Stimulated activated CD4-positive, alpha-beta T cell treated with anti-CD3 and anti-CD28 coated beads, Interleukin-2, amount 100 ng/mL, for 24 hours (primary cell): ENCODE data around the gene P2RX3.

Experiments used
- DNase-seq, 2 donors: peaks; one replicate each; pipeline ENCODE4 v3.0.0-alpha.2; 2020

Gene P2RX3

DNA sequence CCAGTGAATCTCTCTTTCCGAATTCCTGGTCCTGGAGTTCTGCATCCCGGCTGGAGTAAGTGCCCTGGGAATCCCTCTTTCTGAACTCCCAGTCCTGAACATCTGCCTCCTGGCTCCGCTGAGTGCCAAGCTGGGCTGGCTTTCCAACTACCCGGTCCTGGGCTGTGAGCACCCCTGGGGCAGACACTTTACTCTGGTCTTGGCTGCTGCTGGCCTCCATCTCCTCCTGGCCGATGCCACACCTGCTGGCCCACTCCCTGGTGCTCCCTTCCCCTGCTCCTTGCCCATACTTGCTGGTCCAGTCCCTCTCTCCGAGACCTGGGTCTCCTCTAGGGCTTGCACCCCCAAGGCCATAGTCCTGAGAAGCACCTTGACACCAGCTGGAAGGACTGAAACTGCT is 28.1 kb upstream of the P2RX3 start:
- no peak for DNase-seq

DNA sequence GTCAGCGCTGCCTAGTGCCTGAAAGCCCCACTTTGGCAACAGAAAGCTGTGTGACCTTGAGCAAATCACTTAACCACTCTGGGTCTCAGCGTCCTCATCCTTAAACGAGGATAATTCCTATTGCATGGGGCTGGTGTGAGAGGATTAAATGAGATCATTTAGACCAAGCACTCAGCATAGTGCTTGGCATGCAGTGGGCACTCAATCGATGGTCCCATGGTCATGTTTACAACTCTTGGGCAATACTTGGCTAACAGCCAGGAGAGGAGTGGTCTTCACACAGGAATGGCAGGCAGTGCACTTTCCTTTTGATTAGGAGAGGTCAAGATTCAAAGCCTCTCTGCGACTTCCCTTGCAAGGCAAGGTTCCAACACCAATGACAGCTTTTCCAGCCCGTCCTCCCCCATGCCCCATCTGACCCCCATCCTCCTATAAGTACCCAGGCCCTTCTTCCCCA is 27.5 kb upstream of the P2RX3 start:
- DNase-seq, result no peak

DNA sequence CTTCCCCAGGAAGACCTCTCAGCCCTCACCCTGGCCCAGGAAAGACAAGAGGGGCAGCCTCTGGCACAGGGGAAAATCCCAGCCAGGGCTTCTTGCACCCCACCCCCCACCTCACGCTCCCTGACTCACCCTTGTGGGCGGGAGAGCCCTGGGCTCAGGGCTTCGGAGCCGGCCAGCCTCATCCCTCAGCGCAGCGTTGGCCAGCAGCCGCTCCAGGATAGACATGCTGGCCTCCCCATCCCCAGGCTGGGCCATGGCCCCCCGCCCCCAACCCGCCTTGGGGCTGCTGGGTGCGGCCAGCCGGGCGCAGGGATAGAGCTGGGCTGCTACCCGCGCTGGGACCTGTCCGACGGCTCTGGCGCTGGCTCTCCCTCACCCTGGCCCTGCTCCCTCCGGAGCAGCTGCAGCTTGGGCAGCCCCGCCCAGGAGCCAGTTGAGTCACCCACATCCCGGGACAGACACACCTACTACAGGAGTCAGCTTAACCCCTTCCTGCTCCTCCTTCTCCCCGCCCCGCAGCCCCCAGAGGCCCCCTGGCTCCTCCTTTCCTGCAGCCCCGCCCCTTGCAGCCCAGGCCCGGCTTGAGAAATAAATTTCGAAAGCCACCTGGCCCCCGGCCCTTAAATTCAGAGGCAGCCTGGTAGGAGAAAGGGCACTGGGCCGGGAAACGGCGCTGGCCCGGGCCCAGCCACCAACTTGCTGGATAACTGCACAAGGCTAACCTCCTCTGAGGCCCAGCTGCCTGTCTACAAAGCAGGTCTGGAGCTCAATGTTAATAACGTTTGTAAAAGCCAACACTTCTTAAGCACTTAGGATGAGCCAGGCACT is 26.8 kb upstream of the P2RX3 start:
- DNase-seq, result peak; percentile 63 to 84

DNA sequence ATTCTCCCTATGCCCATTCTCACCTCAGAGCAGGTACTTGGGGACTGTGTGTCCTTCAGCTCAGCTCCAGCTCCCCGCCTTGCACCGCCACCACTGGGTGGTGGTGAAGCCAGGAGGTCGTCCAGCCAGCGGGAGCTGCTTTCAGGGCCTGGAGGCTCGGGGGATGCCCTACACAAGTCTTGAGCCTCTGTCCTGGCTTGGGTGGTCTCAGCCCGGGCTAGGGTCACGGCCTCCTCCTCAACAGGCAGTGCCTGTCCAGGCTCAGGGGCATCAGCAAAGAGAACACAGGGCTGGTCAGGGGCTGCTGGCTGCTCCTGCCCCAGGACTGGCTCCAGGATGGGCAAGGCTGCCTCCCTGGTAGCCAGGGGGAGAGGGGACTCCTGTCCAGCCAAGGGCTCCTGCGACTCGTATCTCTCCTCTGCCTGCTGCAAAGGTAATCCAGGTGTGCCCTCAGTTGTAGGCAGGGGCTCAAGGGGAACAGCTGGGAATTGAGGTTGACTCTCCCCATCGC is 25.6 kb upstream of the P2RX3 start:
- no peak for DNase-seq

DNA sequence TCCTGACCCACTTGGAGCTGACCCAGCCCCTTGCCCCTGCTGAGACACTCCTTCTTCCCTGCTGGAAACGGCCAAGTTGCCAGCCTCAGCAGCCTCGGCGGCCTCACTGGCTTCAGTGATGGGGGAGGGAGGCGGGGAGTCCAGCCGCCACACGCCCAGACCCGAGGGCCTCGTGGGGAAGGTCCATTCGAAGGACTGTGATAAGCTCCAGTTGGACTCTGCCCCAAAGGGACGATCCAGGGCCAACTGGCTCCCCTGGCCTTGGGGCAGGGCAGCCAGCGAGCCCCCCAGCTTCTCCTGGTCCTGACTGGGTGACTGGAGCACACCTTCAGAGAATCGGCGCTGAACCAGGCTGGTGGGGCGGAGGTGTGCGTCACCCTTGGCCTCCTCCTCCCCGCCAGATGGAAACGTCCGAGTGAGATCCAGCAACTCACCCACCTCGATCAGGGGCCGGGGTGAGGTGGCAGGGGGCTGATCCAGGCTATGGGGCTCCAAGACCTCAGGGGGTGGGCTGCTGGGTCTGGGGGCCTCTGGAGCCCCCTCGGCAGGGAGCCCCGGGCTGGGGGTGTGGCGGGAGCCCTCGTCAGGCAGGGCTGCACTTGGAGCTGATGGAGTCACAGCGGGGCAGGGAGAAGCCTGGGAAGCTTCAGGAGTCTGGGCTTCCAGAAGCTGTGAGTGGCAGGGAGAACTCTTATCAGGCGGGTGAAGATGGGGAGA is 24.9 kb upstream of the P2RX3 start:
- DNase-seq, result no peak

DNA sequence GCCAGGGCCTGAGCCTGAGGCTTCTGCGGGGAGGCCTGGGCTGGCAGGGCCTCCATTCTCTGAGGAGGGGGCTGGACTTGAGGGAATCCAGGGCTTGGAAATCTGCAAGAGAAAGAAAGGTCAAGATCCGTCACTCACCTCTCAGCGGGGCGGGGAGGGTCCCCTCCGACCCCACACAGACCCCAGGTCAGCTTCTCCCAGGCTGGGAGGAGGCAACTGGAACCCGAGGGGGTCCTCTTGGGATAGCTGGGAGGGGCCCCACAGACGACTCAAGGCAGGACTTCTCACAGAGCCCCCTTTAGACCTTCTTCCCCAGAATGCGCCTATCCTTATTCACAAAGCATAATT is 24.4 kb upstream of the P2RX3 start:
- no peak for DNase-seq

DNA sequence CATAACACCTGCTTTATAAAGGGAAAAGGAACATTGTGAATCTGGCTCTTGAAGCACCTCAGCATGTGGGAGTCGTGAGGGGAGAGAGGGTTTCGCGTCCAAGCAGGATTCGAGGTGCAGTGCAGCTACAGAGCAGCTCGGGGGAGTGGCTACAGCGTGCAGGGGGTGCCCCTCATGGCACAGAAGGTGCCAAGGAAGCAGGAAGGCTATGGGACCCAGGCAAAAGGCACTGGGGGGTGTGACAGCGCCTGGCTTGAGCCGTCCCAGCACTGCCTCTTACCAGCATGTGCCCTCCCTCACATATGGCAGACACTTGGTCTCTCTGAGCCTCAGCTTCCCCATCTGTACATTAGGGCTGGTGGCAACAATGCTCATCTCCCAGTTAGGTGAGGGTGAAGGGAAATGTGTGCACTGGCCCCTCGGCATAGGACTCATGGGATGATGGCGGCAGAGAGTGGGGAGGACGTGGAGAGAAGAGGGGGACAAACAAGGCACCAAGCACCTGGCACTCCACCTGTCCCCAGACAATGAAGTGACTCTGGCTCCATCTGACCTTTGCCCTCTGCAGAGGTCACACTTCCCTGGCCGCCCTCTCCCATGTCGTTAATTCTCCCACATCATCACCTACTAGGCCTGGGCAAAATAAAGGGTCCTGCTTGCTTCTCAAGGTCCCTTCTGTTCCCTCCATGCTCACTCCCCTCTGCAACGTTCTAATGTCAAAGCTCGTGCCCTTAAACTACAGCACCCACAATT is 23.8 kb upstream of the P2RX3 start:
- DNase-seq, result no peak

DNA sequence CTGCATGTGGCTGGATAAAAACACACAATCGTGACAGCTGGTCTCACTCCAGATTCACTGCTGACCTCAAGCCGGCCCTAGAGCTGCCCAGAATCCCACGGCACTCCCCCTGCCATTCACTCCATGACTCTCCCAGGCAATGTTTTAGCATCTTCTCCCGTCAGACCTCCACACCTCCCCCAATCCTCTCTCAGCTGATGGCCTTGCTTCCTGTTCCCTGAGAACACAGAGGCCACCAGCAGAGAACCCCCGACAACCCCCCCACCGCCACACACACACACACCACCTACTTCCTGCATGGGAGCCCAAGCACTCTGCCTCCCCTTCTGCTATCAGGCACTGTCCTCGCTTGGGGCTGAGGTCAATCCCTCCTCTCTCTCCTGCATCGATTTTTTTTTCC is 22.7 kb upstream of the P2RX3 start:
- no peak for DNase-seq

DNA sequence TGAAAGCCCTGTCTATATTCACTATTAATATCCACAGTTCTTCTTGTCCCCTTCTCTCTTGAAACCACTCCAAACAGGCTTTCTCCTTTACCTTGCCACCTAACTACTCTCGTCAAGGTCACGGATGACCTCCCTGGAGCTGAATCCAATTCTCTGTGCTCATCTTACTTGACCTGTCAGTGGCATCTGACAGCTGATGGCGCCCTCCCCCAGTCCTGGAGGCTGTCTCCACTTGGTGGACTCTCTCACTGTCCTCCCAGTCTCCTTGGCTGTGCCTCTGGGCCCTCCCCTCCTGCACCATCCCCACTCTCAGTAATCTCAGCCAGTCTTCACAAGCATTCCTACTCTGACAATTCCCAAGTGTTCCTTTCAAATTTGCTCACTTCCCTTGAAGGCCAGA is 22.1 kb upstream of the P2RX3 start:
- DNase-seq, result no peak

DNA sequence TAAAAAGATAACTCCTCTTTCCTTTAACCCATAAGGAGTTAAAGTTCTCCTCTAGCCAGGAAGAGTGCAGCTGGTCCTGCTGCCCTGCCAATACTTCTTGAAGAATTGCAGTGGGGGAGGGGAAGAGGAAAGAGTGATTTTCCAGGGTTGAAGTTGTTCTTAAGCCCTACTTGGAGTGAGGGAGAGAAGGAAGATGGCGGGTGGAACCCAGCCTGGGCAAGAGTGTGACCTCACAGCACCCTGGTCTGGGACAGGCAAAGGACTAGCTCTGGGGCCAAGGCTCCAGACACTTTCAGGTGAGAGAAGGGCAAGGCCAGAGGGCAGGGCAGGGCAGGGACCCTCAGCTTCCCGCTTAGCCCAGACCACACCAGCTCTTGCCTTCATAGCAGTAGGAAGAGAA is 20.0 kb upstream of the P2RX3 start:
- DNase-seq, result no peak

DNA sequence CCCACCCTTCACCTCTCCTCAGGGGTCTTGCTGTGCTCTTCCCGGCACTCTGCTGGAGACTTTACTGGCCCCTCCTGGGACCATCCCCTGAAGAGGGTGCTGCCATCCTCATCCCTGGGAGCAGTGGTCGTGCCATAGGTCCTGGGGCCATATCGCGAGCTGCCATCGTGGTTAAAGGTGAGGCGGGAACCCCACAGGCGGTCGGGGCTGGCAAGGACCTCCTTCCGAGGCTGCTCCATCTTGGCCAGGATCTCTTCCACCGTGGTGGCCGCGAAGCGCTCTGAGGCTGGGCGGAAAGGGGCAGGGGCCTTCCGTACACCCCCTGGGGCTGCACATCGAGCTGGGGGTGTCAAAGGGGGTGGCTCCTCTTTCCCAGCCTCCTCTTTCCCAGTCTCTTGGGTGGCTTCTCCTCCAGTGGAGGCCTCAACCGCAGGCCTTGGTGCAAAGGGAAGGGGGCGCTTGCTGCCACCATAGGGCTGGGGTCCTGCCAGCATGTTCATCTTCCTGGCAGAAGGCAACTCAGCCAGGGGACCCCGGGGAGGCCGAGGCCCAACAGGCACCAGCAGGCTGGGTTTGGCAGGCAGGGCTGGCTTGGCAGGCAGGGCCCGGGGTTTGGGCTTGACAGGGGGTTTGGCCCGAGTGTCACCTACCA is 18.0 kb upstream of the P2RX3 start:
- no peak for DNase-seq

DNA sequence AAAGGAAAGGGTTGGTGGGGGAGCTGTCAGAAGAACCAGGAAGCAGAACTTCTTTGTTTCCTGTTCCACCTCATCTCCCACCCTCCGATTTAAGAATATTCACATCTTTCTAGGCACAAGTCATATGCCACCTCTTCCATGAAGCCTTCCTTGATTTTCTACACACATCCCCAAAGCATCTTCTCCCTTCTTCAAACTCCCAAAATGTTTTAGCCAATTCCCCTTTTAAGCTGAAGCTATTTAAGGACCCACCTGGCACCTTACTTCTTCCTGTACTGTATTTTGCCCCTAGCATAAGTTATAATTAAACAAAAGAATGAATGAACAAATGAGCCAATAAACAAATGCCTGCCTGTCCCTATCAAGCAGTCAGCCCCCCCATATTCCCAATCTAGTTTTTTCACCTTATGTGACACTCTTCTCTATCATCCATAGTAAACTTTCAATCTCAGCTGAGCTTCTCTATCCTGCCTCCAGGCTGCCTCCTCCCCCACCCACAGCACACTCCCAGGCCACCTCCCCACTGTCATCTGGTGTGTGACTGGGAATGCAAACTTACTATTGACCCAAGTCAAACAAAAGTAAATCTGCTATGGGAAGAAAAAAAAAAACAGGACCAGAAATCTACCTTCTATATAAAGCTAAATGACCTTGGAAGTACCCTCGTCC is 17.3 kb upstream of the P2RX3 start:
- no peak for DNase-seq

DNA sequence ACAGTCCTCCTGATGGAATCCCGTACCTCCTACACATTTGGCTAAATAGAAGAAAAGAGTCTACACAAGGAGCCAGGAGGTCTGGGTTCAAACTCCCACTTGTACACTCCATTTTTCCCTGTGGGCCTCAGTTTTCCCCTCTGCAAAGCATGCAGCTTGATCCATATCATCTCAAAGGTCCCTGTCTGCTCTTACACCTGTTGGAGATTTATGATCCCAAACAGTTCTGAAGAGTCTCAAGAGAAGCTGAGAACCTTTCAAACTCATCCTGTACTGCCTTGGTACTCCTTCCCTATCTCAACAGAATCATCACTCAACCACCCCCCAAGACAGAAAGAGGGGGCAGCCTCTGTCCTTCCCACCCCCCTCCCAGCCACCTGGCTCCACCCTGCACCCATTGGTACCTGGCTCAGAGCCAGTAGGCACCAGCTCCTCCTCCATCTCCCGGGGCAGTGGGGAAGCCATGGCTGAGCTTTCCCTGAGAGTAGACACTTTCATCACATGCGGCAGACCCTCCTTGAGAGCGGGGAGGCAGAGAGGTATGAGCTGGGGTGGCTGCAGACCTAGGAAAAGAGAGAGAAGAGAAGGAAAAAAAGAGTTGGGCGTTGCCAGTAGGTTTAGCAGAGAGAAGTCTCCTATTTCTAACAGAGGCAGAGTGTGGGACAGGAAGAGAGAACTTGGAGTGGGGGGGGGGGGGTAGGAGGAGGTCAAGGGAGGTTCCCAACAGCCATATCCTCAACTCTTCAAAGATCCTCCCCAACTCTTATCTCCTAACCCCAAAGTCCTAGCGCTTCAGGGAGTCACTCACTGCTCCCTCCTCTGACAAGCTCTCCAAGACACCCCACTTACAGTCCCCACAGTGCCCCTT is 16.5 kb upstream of the P2RX3 start:
- no peak for DNase-seq

DNA sequence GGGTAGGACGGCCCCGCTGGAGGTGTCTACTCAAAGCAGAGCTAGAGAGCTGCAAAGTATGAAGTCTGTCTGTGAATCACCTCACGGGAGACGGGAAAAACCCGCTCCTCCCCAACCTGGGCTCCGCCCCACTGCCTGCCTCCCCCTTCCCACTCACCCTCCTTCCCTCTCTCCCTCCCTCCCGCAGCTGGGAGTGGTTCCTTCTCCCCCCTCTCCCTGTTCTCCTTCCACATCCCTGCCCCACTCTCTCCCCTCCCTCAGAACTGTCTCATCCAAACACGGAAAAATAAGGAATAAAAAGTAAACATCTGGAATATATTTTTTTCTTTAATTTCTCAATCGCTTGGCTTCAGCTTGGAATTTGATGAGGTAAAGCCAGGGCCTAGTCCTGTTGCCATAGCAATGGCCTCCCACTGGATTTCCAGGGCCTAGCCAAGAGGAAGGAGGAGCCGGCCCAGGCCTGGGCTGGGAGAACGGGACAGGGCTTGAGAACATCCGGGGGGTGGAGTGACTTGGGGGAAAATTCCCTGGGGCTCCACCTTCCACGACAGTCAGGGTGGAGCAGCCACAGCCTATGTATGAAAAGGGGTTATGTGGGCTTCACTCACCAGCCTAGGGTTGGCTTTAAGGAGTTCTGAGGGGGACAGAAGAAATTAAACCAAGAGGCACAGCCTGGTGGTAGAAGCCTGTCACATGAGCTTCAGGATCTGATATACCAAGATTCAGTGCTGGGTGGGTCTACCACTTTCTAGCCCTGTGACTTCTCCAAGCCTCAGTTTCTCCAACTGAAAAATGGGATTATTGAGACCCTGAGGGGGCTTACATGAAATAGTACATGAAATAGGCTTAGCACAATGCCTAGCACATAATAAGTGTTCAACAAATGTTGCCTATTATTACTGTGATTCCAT is 15.6 kb upstream of the P2RX3 start:
- peak in 1 of 2 donors; percentile 17 for DNase-seq

DNA sequence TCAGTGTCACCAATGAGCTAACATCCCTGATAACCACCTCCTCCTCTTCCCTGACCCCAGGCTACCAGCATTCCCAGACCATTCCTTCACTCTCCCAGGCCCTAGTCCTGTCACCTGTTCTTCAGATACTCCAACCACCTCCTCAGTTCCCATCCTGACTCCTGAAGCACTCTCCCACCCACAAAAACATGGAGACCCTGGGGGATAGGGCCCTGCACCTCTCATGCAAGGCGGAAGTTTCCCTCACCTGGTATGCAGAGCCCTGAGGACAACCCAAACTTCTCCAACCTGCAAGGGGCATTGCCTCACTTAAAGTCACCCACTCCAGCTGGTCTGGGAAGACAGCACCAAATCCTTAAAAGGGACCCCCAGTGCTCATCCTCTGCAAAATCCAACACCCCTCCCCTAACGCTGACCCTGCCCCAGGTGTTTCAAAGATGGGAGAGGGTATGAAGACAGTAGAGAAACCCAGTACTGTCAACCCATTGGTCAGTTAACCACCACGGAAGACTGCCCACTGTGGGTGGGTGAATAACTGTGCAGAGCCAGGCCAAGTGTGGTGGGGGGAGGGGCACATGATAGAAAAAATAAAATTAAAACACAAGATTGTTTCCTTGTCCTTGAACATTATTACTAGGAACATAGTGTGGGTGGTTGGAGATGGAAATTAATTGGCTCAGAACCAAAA is 14.8 kb upstream of the P2RX3 start:
- no peak for DNase-seq

DNA sequence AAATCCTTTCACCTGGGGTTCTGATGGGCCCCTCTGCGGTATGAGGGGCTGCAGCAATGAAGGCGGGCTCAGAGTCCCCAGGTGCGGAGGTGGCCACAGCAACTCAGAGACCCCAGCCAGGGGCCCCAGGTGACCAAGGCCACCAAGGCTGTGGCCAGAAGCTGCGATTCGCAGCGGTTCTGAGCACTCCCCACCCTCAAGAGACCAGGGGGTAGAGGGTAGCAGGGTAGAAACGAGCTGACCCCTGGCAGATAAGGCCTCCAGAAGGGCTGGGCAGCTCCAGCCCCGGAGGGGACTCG is 14.3 kb upstream of the P2RX3 start:
- DNase-seq, result no peak

DNA sequence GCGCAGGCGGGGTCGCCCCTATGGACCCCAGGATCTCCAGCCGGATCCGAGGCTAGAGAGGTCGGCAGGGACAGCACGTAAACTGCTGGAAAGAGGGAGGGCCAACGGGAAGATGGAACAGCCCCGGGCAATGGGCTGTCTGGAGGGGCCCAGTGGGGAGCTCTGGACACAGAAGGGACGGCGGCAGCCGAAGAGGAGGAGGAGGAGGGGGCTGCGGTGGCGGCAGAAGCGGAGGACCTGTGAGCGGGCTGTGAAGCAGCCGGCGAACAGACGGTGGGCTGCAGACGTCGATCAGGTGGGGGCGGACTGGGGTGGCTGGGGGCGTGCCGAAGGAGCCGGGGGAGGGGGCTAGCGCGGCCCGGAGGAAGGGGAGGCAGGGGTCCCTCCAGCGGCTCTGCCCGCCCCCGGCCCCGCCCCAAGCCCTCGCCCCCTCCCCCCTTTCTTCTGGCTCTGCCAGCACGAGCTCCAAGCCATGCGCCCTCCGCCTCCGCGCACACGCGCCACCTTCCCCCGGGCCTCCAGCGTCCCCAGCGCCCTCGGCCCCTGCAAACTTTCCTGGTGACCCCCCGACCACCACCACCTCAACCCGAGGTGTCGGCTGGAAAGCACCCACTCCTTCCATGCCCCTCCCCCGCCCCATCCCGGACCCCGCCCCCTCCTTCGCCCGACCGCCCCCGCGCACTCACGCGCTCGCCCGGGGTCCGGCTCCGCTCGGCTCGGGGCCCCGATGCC is 13.8 kb upstream of the P2RX3 start:
- DNase-seq, result peak; percentile 14 to 45

DNA sequence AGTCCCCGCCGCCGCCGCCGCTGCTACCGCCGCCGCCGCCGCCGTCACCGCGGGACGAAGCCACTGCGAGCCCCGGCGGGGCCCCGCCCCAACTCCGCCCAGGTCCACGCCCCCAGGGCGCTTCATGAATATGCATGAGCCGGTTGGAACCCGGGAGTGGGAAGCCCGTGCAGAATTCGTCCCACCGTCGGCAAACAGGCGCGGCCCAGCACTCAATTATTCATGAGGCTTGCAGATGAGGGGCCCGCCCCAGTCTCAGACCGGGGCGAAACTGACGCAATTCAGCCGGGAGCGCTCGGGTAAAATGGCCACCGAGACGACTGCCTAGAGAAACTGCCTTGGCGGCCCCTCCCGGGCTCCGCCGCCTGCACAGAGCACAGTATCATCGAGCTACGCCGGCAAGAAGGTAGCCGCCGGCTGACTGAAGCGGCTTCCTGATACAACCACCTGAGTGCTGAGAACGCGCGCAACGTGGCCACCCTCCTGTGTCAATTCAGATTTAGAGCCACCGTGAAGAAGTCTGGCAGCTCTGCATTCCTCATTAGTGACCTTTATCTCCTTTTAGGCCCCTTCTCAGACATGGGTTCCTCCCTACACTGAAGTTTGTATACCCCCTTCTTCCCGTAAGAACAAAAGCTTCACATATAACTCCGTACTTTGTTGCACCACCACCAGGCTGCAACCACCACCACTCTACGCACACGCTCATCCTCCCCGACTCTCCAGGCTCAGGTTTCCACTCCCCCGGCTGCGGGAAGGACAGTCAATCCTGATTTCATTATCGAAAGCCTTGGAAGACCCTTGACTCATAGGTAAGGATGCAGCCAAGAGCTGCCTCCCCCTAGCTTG is 13.0 kb upstream of the P2RX3 start, which contains the start of gene TNKS1BP1:
Gene TNKS1BP1 (minus strand): TSS at position 67 of the 849 bp plus-strand sequence. CDS start 3,067 bp downstream, outside the sequence.
- DNase-seq, result peak; percentile 92
